ENCODE results near the gene CCDC102A. TPM values are rescaled to one million over a fixed set of nuclear protein-coding genes. Genes with fewer than 3 reads are reported as not detected.

The CCDC102A gene
- total RNA-seq, 1 experiment from 2014 or later: 4.5 TPM

DNA sequence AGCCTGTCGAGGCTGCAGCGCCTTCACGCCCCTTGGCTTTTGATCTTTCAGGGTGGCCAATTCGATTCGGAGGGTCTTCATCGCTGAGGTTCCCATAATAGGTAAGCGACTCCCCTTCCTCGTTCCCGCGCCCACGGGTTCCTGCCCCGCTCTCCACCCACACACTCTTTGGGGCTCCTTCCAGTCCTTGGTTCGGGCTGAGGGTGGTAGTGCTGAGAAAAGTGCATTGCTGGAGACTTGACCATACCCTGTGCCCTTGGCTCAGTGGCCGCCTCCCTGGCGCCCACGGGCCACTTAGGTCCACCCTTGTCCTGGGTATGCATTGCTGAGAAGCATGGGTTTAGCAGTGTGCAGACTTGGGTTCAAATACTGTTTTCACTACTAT, 73.4 kb downstream of the CCDC102A start:
- no TSS peak for BruUV-seq (replicated peaks)

More for the DNA sequence above, 73.4 kb downstream of the CCDC102A start:
- ATAC-seq: peak; percentile 60
- Histone ChIP-seq H3K9ac (ENCODE audit: low read length) (peak overlapping the region; percentile 85), H4K20me1 (ENCODE audit: insufficient read depth) (no peaks in the 10 kb centered on the region; the same call in 1 of the 2 replicates), H3K27me3 (ENCODE audit: insufficient read depth, low read length) (no peaks in the 10 kb centered on the region), H3K36me3 (ENCODE audit: control insufficient read depth in 1 of 2, insufficient read depth in 2 of 2, low read length in 2 of 2) (peaks cover 40 to 44% of the 10 kb centered on the region in 2 experiments; a peak in 3 of 4 replicates), H3K27ac (ENCODE audit: low read depth, low read length) (peak overlapping the region; percentile 61), H3K9me3 (ENCODE audit: control insufficient read depth in 1 of 2, insufficient read depth in 1 of 2, low read depth in 1 of 2, low read length in 2 of 2) (no peaks in the 10 kb centered on the region), H3K79me2 (ENCODE audit: insufficient read depth, low read length) (peaks cover 39% of the 10 kb centered on the region), H2AFZ (ENCODE audit: low read depth, low read length, poor library complexity, severe bottlenecking) (no peak overlapping the region), H3K4me3 (replicated peaks in 1 of 2; ENCODE audit: low read depth in 1 of 2, low read length in 2 of 2) (peak overlapping the region; percentile 82 to 94), H3K4me2 (ENCODE audit: low read length) (peak overlapping the region; percentile 78), H3K4me1 (ENCODE audit: control insufficient read depth in 1 of 2, insufficient read depth in 2 of 2, low read length in 2 of 2) (peaks cover 8 to 10% of the 10 kb centered on the region in 2 experiments; a peak in 3 of 4 replicates), H3K9me2 (ENCODE audit: insufficient read depth) (no peaks in the 10 kb centered on the region)
- ChIA-PET POLR2A (interaction anchor here (1.2 to 1.4 kb wide), 3 partner anchors 10 to 57 kb away, joined by 3 to 10 read pairs (median 7); partner anchors contain the start of genes CIAPIN1 and COQ9), RAD21 (ENCODE audit: low non-redundant PET in 1 of 2, low total read pairs in 2 of 2, uncharacterized antibody in 2 of 2, unreplicated experiment in 2 of 2) (no interaction called here), CTCF (interaction anchor here (0.8 to 2.6 kb wide), 8 partner anchors 9 to 162 kb away, joined by 3 to 16 read pairs (median 8); partner anchors contain the start of genes CIAPIN1 and COQ9)
- no peak for DNase-seq (ENCODE audit: low read depth, low spot score)
- TF ChIP-seq ZFX (IDR thresholded peaks at IDR 0.05) (no peak), ZNF274 (IDR thresholded peaks at IDR 0.05; ENCODE audit: low read depth, low read length) (no peak), SIN3A (IDR thresholded peaks at IDR 0.05; ENCODE audit: low read depth) (no peak), SP1 (IDR thresholded peaks at IDR 0.05; ENCODE audit: low read depth) (no peak), FOSL1 (IDR thresholded peaks at IDR 0.05; ENCODE audit: low read depth) (no peak)
- TF ChIP-seq, protein P1, sequence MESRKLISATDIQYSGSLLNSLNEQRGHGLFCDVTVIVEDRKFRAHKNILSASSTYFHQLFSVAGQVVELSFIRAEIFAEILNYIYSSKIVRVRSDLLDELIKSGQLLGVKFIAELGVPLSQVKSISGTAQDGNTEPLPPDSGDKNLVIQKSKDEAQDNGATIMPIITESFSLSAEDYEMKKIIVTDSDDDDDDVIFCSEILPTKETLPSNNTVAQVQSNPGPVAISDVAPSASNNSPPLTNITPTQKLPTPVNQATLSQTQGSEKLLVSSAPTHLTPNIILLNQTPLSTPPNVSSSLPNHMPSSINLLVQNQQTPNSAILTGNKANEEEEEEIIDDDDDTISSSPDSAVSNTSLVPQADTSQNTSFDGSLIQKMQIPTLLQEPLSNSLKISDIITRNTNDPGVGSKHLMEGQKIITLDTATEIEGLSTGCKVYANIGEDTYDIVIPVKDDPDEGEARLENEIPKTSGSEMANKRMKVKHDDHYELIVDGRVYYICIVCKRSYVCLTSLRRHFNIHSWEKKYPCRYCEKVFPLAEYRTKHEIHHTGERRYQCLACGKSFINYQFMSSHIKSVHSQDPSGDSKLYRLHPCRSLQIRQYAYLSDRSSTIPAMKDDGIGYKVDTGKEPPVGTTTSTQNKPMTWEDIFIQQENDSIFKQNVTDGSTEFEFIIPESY (IDR thresholded peaks at IDR 0.05; ENCODE audit: extremely low read depth, insufficient replicate concordance, low read length): no peak
- TF ChIP-seq, protein P2, sequence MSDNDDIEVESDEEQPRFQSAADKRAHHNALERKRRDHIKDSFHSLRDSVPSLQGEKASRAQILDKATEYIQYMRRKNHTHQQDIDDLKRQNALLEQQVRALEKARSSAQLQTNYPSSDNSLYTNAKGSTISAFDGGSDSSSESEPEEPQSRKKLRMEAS (IDR thresholded peaks at IDR 0.05): no peak
- intact Hi-C loops (cut with micrococcal nuclease): no loop called here

All from HCT116 (cell line).